NCI-H2196 treated with DMSO at 0.1 percent for 48 hours (cell line): ENCODE measurements around the gene BICDL2.

Experiments
- DNase-seq: peaks from one replicate; lab custom pipeline; 2025; ENCODE audit not compliant: unreplicated experiment; lab: John Stamatoyannopoulos, UW

Gene BICDL2

GRCh38 chr16:2987286-2987685 lies 49.5 kb downstream of the BICDL2 start:
- no peak for DNase-seq

- no peak for DNase-seq
Observed at GRCh38 chr16:2986623-2987188, 50.0 kb downstream of the BICDL2 start.

GRCh38 chr16:2985893-2986355 lies 50.8 kb downstream of the BICDL2 start:
- no peak for DNase-seq

- no peak for DNase-seq
Observed at GRCh38 chr16:2985462-2985861, 51.3 kb downstream of the BICDL2 start.

DNA sequence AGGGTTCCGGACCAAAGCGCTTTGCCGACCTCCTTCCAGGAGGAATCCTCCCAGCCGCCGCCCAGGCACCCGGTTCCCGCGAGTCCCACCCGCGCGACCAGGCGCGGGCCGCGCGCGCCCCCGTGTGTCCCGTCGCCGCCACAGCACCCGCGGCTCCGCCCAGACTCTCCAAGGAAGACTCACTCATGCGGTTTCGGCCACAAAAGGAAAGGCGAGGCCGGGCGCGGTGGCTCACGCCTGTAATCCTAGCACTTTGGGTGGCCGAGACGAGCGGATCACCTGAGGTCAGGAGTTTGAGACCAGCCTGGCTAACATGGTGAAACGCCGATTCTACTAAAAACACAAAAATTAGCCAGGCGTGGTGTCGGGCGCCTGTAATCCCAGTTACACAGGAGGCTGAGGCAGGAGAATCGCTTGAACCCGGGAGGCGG lies 53.0 kb downstream of the BICDL2 start:
- peak; percentile 37 for DNase-seq

- DNase-seq, result no peak
Observed at GRCh38 chr16:2982402-2982801, 54.3 kb downstream of the BICDL2 start.

DNA sequence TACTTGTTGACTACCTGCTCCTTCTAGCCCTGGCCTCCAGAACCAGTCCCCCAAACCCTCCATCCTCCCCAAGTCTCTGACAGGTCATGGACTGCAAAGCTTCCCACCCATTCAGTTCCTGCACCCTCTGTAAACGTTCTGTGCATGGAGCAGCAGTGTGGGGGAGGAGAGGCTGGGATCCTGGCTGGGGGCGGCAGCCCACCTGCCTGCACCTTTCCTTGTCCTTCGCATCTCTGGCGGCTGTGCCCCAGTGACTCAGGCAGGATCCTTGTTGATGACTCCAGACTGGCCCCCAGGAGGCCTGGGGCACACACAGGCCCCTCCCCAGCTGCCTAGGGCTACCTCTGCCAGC lies 54.9 kb downstream of the BICDL2 start:
- DNase-seq, result no peak

DNA sequence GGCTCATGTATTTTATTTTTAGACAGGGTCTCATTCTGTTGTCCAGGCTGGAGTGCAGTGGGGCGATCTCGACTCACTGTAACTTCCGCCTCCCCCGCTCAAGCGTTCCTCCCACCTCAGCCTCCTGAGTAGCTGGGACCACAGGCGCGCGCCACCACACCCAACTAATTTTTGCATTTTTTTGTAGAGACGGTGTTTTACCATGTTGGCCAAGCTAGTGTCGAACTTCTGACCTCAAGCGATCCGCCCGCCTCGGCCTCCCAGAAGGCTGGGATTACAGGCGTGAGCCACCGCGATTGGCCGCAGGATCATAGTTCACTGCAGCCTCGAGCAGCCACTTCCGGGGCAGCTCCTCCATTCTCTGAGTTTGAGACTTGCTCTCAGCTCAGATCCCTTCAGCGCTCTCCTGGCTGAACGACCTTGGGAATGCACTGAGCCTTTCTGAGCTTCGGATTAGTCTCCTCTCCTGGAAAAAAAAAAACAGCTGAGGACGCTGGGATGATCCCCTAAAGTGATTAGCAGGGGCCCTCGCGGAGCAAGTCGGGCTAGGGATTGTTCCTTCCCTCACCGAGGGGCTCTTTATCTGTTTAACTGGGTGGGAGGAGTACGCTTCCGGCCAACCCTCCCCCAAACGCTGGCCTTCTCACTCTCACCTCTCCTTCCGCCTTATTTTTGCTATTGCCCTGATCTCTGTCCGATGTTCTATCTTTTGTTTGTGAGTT lies 55.4 kb downstream of the BICDL2 start:
- no peak for DNase-seq

DNA sequence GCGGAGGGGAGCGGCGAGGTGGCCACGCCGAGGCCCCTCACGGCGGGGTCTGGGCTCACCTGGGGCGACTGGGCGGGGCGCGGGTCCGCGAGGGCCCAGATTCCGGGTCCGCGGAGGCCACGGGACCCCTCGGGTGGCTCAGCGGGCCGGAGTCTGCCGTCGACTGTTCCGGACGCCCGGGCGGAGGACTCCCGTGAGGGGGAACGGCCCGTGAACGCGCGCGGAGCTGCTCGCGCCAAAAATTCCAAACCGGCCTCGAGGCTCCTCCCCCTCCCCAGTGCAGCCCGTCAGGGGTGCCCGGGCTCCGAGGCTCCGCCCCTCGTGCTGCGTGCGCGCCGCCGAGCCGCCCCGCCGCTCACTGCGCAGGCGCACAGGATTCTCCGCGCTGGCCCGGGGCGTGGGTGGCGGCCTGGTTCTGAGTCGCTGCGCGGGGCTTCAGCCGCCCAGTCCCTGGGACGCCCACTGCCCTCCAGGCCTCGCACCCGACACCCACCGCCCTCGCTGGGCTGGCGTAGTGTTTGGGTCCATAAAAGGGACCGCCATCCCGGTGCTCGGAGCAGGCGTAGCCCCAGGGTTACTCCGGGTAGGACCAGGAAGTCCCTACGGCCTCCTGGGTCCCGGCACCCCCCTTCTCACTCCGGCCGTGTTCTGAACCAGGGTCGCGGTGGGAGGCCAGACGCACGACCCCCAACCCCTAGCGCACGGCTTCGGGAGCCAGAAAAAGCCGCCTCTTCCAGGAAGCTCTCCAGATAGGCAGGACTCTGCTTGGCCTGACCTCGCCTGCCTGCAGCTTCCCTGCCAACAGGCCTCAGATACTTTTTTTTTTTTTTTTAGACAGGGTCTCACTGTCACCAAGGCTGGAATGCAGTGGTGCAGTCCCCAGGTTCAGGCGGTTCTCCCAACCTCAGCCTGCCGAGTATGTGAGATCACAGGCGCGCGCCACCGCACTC lies 56.2 kb downstream of the BICDL2 start, which contains the start of gene PKMYT1:
Gene PKMYT1, minus strand, starts transcription at position 220 of the 950 bp plus-strand sequence. CDS start 789 bp downstream, outside the sequence.
- DNase-seq, result peak; percentile 87

DNA sequence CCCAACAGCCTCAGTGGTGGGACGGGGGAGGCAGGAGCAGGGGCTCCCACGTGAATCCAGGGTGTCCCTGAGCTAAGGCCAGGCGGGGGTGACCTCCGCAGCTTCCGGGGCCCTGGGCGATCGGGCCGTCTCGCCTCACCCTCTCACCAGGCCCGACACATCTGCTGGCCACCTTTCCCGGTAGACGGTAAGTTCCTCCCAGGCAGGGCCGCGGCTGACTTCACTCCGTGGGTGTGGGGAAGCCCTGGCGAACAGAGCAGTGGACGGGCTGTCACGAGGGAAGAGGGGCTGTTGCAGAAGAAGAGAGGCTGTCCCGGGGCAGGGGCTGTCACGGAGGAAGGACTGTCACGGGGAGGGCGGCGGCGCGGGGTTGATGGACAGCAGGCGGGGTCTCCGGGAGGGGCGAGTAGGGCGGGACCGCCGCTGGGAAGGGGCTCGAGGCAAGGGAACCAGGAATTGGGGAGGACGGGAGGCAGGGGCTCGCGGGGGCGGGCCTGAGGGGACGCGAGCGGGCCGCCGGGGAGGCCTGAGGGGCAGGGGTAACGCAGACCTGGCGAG lies 57.0 kb downstream of the BICDL2 start:
- no peak for DNase-seq
